SIG-M5 (cell line): ENCODE data around the gene CYB5R4.
"Not testable (repeated sequence)": the region's sequence is repeated elsewhere in the genome, so short reads cannot be mapped to it uniquely, and the experiment has no call there.

Experiments used
- DNase-seq: peaks from one replicate; lab custom pipeline; 2025; lab: John Stamatoyannopoulos, UW

Gene CYB5R4

GRCh38 chr6:83908813-83909212 lies 49.3 kb downstream of the CYB5R4 start:
- DNase-seq = no peak

- DNase-seq = no peak
Measured at GRCh38 chr6:83911278-83911677, 51.8 kb downstream of the CYB5R4 start.

GRCh38 chr6:83914953-83915352 lies 55.5 kb downstream of the CYB5R4 start:
- DNase-seq = no peak

GRCh38 chr6:83917001-83917400 lies 57.5 kb downstream of the CYB5R4 start:
- no peak for DNase-seq

GRCh38 chr6:83920017-83920416 lies 60.5 kb downstream of the CYB5R4 start:
- DNase-seq = no peak

- no peak for DNase-seq
Measured at GRCh38 chr6:83921315-83921714, 61.8 kb downstream of the CYB5R4 start.

GRCh38 chr6:83927470-83927869 lies 68.0 kb downstream of the CYB5R4 start:
- no peak for DNase-seq

- DNase-seq = no peak
Measured at GRCh38 chr6:83928286-83928685, 68.8 kb downstream of the CYB5R4 start.

- not testable (repeated sequence) for DNase-seq
Measured at GRCh38 chr6:83946201-83946833, 86.8 kb downstream of the CYB5R4 start.

- DNase-seq = not testable (repeated sequence)
Measured at GRCh38 chr6:83947983-83948382, 88.5 kb downstream of the CYB5R4 start.

GRCh38 chr6:83948851-83949250 lies 89.4 kb downstream of the CYB5R4 start:
- no peak for DNase-seq

GRCh38 chr6:83951423-83951822 lies 91.9 kb downstream of the CYB5R4 start:
- DNase-seq = not testable (repeated sequence)

- no peak for DNase-seq
Measured at GRCh38 chr6:83952830-83953229, 93.3 kb downstream of the CYB5R4 start.

GRCh38 chr6:83954371-83954770 lies 94.9 kb downstream of the CYB5R4 start:
- no peak for DNase-seq

GRCh38 chr6:83958241-83958685 lies 98.8 kb downstream of the CYB5R4 start:
- no peak for DNase-seq

GRCh38 chr6:83960664-83961063 lies 101.2 kb downstream of the CYB5R4 start:
- no peak for DNase-seq

GRCh38 chr6:83962582-83962981 lies 103.1 kb downstream of the CYB5R4 start:
- DNase-seq = no peak

- DNase-seq = no peak
Measured at GRCh38 chr6:83966539-83966938, 107.0 kb downstream of the CYB5R4 start.

- no peak for DNase-seq
Measured at GRCh38 chr6:83970582-83970981, 111.1 kb downstream of the CYB5R4 start.

GRCh38 chr6:83974409-83975050 lies 115.0 kb downstream of the CYB5R4 start:
- DNase-seq = no peak

- DNase-seq = no peak
Measured at GRCh38 chr6:83976037-83976755, 116.7 kb downstream of the CYB5R4 start.

- DNase-seq = no peak
Measured at GRCh38 chr6:83976871-83977270, 117.4 kb downstream of the CYB5R4 start.

GRCh38 chr6:83978324-83978734 lies 118.8 kb downstream of the CYB5R4 start:
- DNase-seq = no peak
